ENCODE measurements around the gene TFCP2. TPM values are rescaled to one million over a fixed set of nuclear protein-coding genes. Genes with fewer than 3 reads are reported as not detected.

Gene TFCP2
- total and polyA plus RNA-seq, 2 of the 13 experiments (the other 11 are each of a cell fraction or from before 2014, with no cell fraction given): 7.6 to 10.0 TPM

GRCh38 chr12:51172515-51173431, at the start of gene TFCP2 (continued):
- TF ChIP-seq NRL (CRISPR knock-in tag; IDR thresholded peaks at IDR 0.05; ENCODE audit: borderline replicate concordance) (no peak; the same call in 1 of the 2 replicates), RBM22 (optimal IDR thresholded peaks at IDR 0.05; ENCODE audit: low read length) (no peak), FOSL1 (CRISPR knock-in tag; IDR thresholded peaks at IDR 0.05; ENCODE audit: borderline replicate concordance) (no peak), GABPA (IDR thresholded peaks at IDR 0.05; ENCODE audit: low read depth, low read length) (peak; percentile 91), GABPA (CRISPR knock-in tag; IDR thresholded peaks at IDR 0.05; ENCODE audit: low read depth) (peak; percentile 98), ATF1 (CRISPR knock-in tag; IDR thresholded peaks at IDR 0.05) (peak; percentile 97), ZBTB34 (CRISPR knock-in tag; IDR thresholded peaks at IDR 0.05) (no peak; the same call in 1 of the 2 replicates), BRCA1 (CRISPR knock-in tag; IDR thresholded peaks at IDR 0.05) (peak; percentile 83; the same call in 1 of the 2 replicates), ZSCAN31 (CRISPR knock-in tag; IDR thresholded peaks at IDR 0.05; ENCODE audit: low read depth) (peak; percentile 36; the same call in 1 of the 2 replicates), NFIC (IDR thresholded peaks at IDR 0.05; ENCODE audit: low read length) (0 out of 2 replicates have a peak, but pooled peaks have one; percentile 12), ZNF572 (CRISPR knock-in tag; IDR thresholded peaks at IDR 0.05) (no peak), ZNF230 (CRISPR knock-in tag; IDR thresholded peaks at IDR 0.05) (no peak), HOXA5 (CRISPR knock-in tag; IDR thresholded peaks at IDR 0.05) (0 out of 2 replicates have a peak, but pooled peaks have one; percentile 35), FOXJ3 (CRISPR knock-in tag; IDR thresholded peaks at IDR 0.05; ENCODE audit: borderline replicate concordance) (no peak), ZFP41 (CRISPR knock-in tag; IDR thresholded peaks at IDR 0.05; ENCODE audit: borderline replicate concordance) (peak; percentile 79; the same call in 1 of the 2 replicates), RFXANK (CRISPR knock-in tag; IDR thresholded peaks at IDR 0.05) (peak; percentile 96), SALL2 (CRISPR knock-in tag; IDR thresholded peaks at IDR 0.05) (peak; percentile 91), ZFX (CRISPR knock-in tag; IDR thresholded peaks at IDR 0.05; ENCODE audit: low read depth) (peak; percentile 96), SIN3A (IDR thresholded peaks at IDR 0.05; ENCODE audit: borderline replicate concordance, low read depth, low read length) (peak; percentile 91; the same call in 1 of the 2 replicates), THAP9 (CRISPR knock-in tag; IDR thresholded peaks at IDR 0.05; ENCODE audit: borderline replicate concordance) (peak; percentile 98), RXRB (CRISPR knock-in tag; IDR thresholded peaks at IDR 0.05; ENCODE audit: borderline replicate concordance) (no peak; the same call in 1 of the 2 replicates), ZNF768 (CRISPR knock-in tag; IDR thresholded peaks at IDR 0.05) (peak; percentile 34; the same call in 1 of the 2 replicates), ZNF10 (CRISPR knock-in tag; IDR thresholded peaks at IDR 0.05; ENCODE audit: borderline replicate concordance, low read depth) (no peak), ZNF124 (CRISPR knock-in tag; IDR thresholded peaks at IDR 0.05) (no peak), ZNF260 (CRISPR knock-in tag; IDR thresholded peaks at IDR 0.05; ENCODE audit: borderline replicate concordance, low read depth) (no peak), MAFK (conservative IDR thresholded peaks at IDR 0.05 in 1 of 2, IDR thresholded peaks at IDR 0.05 in 1 of 2; ENCODE audit: low read length in 2 of 2) (no peak)

Data from HepG2 (cell line).